NCI-H2107 treated with DMSO at 0.1 percent for 48 hours (cell line): Measurements from ENCODE around the gene ABCD2.
"Not testable (repeated sequence)": the region's sequence is repeated elsewhere in the genome, so short reads cannot be mapped to it uniquely, and the experiment has no call there.

ENCODE experiments used
- DNase-seq: peaks from one replicate; lab custom pipeline; 2025; ENCODE audit not compliant: unreplicated experiment; lab: John Stamatoyannopoulos, UW

Gene ABCD2

DNA sequence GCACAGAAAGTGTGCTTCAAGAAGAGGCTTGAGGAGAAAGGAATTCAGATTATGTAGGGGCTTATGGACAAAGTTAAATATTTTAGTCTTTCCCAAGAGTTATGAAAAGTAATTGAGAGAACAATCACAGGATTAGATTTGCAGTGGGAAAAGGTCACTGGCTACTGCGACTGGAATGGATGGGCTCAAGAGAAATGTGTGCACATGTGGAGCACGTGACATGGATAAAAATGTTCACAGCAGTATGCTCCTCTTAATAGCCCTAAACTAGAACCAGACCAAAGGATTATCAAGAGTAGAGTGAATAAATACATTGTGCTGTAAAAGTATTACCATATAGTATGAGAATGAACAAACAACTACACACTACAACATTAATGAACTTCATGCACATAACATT, 78.1 kb downstream of the ABCD2 start:
- no peak for DNase-seq

DNA sequence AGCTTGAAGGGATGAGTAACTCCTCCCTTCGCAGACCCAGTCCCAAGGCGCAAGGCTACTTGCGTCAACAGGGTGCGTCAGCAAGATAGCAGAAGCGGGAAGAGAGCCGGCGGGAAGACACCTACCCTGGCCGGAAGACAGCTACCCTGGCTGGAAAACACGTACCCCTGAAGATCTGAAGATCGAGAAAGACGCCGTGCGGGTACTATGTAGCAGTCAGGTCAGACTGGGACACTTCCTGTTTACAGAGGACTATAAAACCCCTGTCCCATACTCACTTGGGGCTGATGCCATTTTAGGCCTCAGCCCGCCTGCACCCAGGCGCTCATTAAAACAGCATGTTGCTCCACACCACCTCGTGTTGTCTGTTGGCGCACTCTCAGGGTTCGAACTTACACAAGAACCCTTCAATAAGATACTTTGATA, 80.9 kb downstream of the ABCD2 start:
- DNase-seq, result no peak

DNA sequence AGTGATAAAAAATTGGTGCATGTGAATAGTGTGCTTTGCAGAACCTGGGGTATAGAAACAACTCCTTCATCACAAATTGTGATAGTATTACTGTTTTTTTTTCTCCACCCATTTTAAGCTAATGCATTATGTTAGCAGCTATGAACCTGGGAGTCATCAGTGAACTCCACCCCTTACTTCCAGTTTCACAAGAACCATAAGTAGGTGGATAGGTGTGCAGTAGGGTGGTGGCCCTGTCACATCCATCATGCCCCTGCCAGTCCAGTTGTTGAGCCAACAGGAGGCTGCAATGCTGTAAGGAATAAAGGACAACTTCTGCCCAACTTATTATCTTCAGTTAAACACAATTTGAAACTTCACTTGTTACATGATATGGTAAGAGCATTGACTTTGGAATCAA, 85.7 kb downstream of the ABCD2 start:
- no peak for DNase-seq

DNA sequence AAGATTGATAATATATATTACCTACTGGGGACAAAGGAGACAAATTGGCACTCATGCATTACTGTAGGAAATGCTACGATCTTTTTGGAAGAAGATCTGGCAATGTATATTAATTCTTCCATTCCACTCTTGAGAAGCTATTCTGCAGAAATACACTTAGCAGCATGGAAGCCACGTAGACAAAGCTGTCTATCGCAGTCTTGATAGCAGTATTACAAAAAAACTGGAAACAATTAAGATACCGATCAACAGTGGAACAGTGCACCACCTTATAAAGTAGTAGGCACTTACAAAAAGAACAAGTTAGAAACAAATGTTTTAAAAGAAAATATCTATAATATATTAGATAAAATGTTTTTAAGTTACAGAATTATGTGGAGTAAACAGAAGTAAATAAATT, 87.2 kb downstream of the ABCD2 start:
- DNase-seq, result no peak

DNA sequence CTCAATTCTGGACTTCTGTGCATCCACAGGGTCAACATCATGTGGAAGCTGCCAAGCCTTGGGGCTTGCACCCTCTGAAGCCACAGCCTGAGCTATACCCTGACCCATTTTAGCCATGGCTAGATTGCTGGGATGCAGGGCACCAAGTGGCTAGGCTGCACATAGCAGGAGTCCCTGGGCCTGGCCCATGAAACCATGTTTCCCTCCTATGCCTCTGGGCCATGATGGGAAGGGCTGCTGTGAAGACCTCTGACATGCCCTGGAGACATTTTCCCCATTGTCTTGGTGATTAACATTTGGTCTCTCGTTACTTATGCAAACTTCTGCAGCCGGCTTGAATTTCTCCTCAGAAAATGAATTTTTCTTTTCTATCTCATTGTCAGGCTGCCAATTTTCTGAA, 92.6 kb downstream of the ABCD2 start:
- no peak for DNase-seq

DNA sequence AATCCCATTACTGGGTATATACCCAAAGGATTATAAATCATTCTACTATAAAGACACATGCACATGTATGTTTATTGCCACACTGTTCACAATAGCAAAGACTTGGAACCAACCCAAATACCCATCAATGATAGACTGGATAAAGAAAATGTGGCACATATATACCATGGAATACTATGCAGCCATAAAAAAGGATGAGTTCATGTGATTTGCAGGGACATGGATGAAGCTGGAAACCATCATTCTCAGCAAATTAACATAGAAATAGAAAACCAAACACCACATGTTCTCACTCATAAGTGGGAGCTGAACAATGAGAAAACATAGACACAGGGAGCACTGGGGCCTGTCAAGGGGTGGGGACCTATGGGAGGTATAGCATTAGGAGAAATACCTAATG, 97.4 kb downstream of the ABCD2 start:
- DNase-seq, result not testable (repeated sequence)

DNA sequence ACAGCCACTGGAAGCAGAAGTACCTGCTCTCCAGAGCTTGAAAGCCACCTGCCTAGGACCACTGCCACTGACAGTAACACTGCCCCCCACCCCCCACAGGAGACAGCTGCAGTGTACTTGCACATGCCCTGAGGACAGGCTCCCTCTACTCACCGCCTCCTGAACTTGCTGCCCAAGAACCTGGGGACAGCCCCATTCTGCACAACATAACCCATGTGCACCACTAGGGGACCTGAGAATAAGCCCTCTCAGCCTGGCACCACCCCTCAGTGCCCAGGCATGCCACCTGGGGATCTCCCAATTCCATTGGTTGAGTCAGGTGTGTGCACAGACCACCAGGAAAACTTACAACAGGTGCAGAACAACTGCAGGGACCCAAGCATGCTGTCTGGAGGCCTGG, 109.6 kb downstream of the ABCD2 start:
- DNase-seq, result no peak

DNA sequence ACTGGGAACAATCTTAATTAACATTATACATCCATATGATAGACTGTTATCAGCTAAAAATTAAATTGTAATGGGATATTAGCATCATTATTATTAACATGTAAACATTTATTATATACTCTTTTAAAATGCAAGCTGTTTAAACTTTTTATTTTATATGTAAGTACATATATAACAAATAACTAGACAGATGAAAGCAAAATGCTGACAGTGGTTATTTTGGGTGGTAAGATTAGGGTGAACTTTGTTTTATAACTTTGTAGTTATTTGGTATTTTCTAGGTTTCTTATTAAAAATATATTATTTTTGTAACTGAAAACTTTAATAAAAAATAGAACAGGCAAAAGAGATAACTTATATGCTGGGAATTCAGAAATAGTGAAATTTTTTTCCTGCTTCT, 114.0 kb downstream of the ABCD2 start:
- DNase-seq, result no peak

DNA sequence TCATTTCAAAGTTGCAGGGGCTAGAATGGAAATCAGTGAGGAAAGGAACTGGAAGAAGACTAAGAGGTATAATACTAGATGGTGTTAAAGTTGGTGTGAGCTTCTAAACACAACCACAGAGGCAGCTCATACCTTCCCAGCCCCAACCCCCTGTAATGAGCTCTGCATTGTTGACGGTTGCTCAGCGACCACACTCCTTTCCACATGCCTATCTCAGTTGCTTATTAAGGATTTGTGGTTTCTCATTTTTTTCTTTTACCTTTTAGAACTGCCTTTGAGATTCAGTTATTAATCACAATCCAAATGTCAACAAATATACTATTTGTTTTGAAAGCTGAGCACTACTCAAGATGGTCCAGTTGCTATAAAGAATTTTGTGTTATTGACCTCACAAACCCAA, 114.6 kb downstream of the ABCD2 start:
- DNase-seq, result no peak

DNA sequence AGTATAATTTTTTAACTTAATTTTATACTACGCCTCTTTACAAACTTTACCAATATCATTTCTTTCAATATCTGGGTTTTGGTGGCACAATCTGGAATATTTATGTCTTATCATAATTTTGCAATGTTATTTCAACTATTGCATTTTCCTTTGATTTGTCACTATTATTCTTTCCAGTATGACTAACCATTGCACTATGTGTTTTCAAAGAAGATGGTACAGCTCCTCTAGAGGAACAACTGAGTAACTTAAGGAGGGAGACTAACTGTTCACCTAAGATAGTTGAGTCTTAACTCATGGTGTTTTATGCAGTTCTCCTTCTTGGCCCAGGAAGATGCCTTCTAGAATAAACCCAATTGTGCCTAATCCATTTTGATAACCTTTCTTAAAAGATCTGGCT, 116.2 kb downstream of the ABCD2 start:
- DNase-seq, result no peak

DNA sequence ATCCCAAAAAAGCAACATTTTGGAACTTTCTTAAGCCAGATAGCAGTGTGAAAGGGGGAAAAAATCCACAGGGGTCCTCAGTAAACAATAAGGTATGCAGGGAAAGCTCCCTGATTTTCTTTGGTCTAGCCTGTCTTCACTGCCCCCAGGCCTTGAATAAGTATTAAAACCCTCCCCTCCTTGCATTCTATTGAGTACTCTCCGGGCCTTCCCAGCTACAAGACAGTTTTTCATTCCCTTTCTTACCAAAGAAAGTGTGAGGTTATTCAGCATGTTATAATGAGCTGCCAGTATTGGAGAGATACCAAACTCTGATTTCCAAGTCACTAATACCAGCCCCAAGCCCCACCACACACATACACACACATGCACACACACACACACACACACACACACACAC, 116.9 kb downstream of the ABCD2 start:
- no peak for DNase-seq
